ENCODE measurements around the gene KIF18B. TPM values are rescaled to one million over a fixed set of nuclear protein-coding genes. Genes with fewer than 3 reads are reported as not detected.

The KIF18B gene
- total RNA-seq, 4 donors from 2014 or later: 0.08 to 0.35 (median 0.27) TPM; not detected in 1

DNA sequence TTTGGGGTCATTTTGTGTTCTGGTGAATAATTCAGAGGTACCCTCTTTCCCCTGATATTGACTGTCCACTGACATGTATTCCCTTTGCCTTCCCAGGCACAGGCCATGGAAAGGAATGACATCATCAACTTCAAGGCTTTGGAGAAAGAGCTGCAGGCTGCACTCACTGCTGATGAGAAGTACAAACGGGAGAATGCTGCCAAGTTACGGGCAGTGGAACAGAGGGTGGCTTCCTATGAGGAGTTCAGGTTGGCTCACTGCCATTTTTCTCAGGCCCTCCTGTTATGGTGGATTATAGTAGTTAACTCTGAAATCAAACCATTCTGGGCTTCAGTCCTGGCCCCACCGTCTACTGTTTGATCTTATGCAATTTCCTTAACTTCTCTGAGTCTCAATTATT is 46.7 kb downstream of the KIF18B start:
- ATAC-seq: peak; percentile 39
- Histone ChIP-seq H3K4me1 (peaks cover 0 to 47% (median 24%) of the 10 kb centered on the region in 3 donors), H3K36me3 (peaks cover 0 to 6% of the 10 kb centered on the region in 2 donors), H3K9me3 (no peaks in the 10 kb centered on the region), H3K27ac (peak overlapping the region in 3 of 4 donors; percentile 12 to 95 (median 93)), H3K27me3 (no peaks in the 10 kb centered on the region), H3K4me3 (no peak overlapping the region)
- WGBS, 2 donors (ENCODE audit: low coverage in 1 of 2): 8 to 13% methylated on average over 2 to 3 of the region's 3 CpGs
- peak; percentile 43 for TF ChIP-seq POLR2AphosphoS5 (IDR thresholded peaks at IDR 0.05)
- TF ChIP-seq, protein P1, sequence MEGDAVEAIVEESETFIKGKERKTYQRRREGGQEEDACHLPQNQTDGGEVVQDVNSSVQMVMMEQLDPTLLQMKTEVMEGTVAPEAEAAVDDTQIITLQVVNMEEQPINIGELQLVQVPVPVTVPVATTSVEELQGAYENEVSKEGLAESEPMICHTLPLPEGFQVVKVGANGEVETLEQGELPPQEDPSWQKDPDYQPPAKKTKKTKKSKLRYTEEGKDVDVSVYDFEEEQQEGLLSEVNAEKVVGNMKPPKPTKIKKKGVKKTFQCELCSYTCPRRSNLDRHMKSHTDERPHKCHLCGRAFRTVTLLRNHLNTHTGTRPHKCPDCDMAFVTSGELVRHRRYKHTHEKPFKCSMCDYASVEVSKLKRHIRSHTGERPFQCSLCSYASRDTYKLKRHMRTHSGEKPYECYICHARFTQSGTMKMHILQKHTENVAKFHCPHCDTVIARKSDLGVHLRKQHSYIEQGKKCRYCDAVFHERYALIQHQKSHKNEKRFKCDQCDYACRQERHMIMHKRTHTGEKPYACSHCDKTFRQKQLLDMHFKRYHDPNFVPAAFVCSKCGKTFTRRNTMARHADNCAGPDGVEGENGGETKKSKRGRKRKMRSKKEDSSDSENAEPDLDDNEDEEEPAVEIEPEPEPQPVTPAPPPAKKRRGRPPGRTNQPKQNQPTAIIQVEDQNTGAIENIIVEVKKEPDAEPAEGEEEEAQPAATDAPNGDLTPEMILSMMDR (IDR thresholded peaks at IDR 0.05): no peak

DNA sequence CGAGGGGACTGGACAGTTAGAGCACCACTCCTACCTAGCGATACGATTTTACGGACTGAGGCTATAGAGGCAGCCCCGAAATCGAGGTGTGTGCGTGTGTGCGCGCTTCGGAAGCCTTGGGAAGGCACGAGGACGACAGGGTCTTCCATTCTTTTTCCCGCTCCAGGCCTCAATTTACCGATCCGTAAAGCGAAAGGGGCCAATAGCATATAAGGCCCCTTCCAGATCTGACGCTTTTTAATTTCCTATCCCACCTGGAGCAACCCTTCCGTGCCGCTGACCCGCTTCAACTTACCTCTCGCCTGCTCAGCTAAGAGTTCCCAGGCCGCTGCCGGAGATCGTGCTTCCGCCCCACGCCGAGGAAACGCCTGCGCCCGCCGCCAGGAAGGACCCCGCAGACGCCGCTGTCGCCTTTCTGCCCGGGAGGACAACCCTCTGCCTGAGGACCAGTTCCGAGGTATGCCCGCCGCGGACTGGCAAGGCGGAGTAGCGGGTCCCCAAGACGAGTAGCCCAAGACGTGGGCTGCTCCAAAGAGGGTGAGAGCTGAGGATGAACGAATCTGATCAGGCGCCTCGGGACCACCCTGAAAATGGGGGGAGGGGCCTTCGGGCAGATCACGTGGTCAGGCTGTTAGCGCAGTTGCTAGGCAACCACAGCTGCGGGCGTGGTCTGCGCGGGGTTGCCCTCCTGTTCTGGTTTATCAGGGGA is 48.3 kb downstream of the KIF18B start, which contains the start of gene EFTUD2:
Gene EFTUD2, minus strand, starts transcription at position 372 of the 709 bp plus-strand sequence. CDS start 4,924 bp downstream, outside the sequence.
- H3K27ac ChIP-seq: peak within 1 kb of the TSS; percentile 64 to 95 (median 91)
- 1% methylated on average over 19 to 30 of the region's 54 CpGs for WGBS, 2 donors (ENCODE audit: low coverage in 1 of 2)
- TF ChIP-seq EP300 (IDR thresholded peaks at IDR 0.05): no peak
- peak; percentile 70 for TF ChIP-seq POLR2AphosphoS5 (IDR thresholded peaks at IDR 0.05)
- TF ChIP-seq, protein P1 (IDR thresholded peaks at IDR 0.05): peak in 2 of 4 experiments; percentile 48 to 54
- TF ChIP-seq POLR2A (IDR thresholded peaks at IDR 0.05): peak in 1 of 2 donors; percentile 45
- H3K36me3 ChIP-seq: peaks cover 0 to 15% of the 10 kb centered on the region in 2 donors
- no peaks in the 10 kb centered on the region for H3K9me3 ChIP-seq
- peak within 1 kb of the TSS; percentile 60 to 72 for H3K4me3 ChIP-seq
- H3K27me3 ChIP-seq: no peaks in the 10 kb centered on the region
- H3K4me1 ChIP-seq: peaks cover 0 to 47% (median 24%) of the 10 kb centered on the region in 3 donors
- peak; percentile 93 for ATAC-seq

DNA sequence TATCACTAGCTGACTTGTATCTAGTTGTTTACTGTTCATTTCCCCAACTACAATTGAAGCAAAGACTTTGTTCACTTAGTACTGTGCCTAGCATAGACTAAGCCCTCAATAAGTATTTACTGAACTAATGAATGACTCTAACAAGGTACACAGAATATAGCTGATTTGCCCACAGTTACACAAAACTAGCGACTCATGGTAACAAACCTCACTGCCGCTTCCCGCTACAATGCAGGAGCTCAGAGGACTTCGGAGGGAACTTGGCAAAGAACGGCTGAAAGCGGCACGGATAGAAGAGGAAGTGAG is 48.9 kb downstream of the KIF18B start:
- 0% methylated on average over 7 of the region's 7 CpGs for WGBS, 2 donors (ENCODE audit: low coverage in 1 of 2)
- TF ChIP-seq, protein P1 (IDR thresholded peaks at IDR 0.05): no peak
- TF ChIP-seq EP300 (IDR thresholded peaks at IDR 0.05) (no peak), POLR2AphosphoS5 (IDR thresholded peaks at IDR 0.05) (no peak), POLR2A (IDR thresholded peaks at IDR 0.05) (no peak)
- Histone ChIP-seq H3K4me3 (peak overlapping the region; percentile 60 to 72), H3K9me3 (no peaks in the 10 kb centered on the region), H3K27ac (peak overlapping the region; percentile 64 to 95 (median 91)), H3K27me3 (no peaks in the 10 kb centered on the region), H3K36me3 (peaks cover 0 to 20% of the 10 kb centered on the region in 2 donors), H3K4me1 (peaks cover 0 to 47% (median 24%) of the 10 kb centered on the region in 3 donors)
- no peak for ATAC-seq

DNA sequence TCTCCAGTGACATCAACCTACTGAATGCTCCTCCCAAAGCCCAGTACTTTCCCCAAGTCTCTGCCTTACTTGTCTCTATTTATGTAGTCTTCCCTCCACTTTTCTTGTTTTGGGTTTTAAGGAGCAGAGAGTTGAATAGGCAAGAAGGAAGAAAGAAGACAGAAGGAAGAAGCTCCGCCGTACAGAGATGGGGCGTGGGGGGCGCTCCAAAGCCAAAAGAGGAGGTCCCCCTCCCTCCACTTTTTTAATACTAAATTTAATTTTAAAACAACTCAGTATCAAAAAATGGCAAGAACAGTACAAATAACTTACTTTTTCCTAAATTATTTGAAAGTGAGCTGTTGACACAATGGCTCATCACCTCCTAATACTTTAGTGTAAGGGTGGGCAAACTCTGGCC is 52.9 kb downstream of the KIF18B start:
- Histone ChIP-seq H3K4me3 (no peak overlapping the region), H3K36me3 (peaks cover 0 to 55% of the 10 kb centered on the region in 2 donors), H3K27me3 (no peaks in the 10 kb centered on the region), H3K4me1 (peaks cover 0 to 34% (median 14%) of the 10 kb centered on the region in 3 donors), H3K27ac (no peak overlapping the region), H3K9me3 (no peaks in the 10 kb centered on the region)
- 86 to 93% methylated on average over 3 to 4 of the region's 4 CpGs for WGBS, 2 donors (ENCODE audit: low coverage in 1 of 2)
- no peak for ATAC-seq
- TF ChIP-seq EP300 (IDR thresholded peaks at IDR 0.05): no peak
- TF ChIP-seq POLR2AphosphoS5 (IDR thresholded peaks at IDR 0.05): no peak
- TF ChIP-seq POLR2A (IDR thresholded peaks at IDR 0.05): no peak
- TF ChIP-seq, protein P1 (IDR thresholded peaks at IDR 0.05): no peak

DNA sequence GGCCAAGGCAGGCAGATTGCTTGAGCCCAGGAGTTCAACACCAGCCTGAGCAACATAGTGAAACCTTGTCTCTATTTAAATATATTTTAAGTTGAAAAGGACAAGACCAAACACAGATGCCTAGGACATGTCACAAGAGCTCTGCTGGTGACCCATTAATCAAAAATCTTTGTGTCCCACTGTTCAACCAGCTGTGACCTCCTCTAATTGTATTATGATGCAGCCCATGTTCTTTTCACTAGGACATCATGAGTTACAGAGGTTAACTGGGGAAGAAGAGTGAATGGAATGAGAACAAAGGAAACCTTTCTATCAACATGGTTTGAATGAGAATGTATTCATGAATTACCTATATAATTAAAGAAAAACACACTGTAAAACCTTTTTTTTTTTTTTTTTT is 55.3 kb downstream of the KIF18B start:
- Histone ChIP-seq H3K4me1 (peaks cover 0 to 22% (median 0%) of the 10 kb centered on the region in 3 donors), H3K4me3 (no peak overlapping the region), H3K36me3 (peaks cover 0 to 75% of the 10 kb centered on the region in 2 donors), H3K9me3 (no peaks in the 10 kb centered on the region), H3K27ac (no peak overlapping the region), H3K27me3 (no peaks in the 10 kb centered on the region)
- TF ChIP-seq POLR2AphosphoS5 (IDR thresholded peaks at IDR 0.05) (no peak), POLR2A (IDR thresholded peaks at IDR 0.05) (no peak), EP300 (IDR thresholded peaks at IDR 0.05) (no peak)
- TF ChIP-seq, protein P1 (IDR thresholded peaks at IDR 0.05): no peak
- ATAC-seq: no peak
